ENCODE results near the gene GP1BB. TPM values are rescaled to one million over a fixed set of nuclear protein-coding genes. Genes with fewer than 3 reads are reported as not detected.

GP1BB gene
- total RNA-seq, 4 donors from 2014 or later = 3.3 to 5.9 (median 4.7) TPM

DNA sequence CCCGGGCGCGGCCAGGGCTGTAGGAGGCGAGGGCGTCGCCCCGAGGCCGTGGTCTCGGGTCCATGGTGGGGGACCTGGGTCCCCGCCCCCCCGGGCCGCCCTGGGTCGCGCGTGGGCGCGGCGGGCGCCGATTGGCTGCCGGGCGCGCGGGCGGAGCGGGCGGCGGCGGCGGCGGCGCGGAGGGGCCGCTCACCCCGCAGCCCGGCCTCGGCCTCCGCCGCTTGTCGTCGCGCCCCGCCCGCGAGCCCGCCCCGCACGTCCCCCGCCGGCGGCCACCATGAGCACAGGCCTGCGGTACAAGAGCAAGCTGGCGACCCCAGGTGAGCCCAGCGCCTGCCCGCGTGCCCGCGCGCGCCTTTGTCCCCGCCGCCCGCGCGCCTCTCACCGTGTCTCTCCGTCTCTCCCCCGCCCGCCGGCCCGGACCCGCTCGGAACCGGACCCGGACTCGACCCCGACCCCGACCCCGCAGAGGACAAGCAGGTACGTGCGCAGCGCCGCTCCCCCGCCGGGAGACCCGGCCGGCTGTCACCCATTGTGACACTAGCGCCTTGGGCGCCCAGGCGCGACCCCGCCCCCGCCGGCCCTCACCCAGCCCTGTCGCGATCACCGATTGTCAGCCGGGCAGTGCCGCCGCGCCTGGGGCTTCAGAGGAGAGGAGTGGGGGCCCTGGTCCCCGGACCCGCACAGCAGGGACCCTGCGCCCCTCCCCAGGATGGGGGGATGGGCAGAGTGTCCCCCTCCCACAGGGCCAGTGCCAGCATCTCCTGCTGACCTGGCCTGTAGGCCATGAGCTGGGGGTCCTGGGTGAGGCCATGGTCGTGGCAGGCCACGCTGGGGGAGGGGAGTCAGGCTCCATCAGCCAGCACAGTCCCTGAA lies 8.8 kb upstream of the GP1BB start, which contains the start of gene SEPTIN5:
Gene SEPTIN5, plus strand, starts transcription at position 192 of the 876 bp plus-strand sequence. Its CDS starts 86 bp downstream, at position 278.
- Histone ChIP-seq H3K36me3 (no peaks in the 10 kb centered on the region), H3K27ac (peak within 1 kb of the TSS in 2 of 4 donors; percentile 42 to 60), H3K4me3 (peak within 1 kb of the TSS; percentile 35 to 73 (median 38)), H3K27me3 (peaks cover 0 to 12% of the 10 kb centered on the region in 2 donors), H3K4me1 (peaks cover 0 to 41% (median 17%) of the 10 kb centered on the region in 4 donors), H3K9me3 (no peaks in the 10 kb centered on the region)
- WGBS, 2 donors = 1 to 3% methylated on average over 20 to 60 of the region's 106 CpGs
- DNase-seq (ENCODE audit: low spot score in 2 of 2) = no peak
- TF ChIP-seq EP300 (IDR thresholded peaks at IDR 0.05) (no peak), POLR2A (IDR thresholded peaks at IDR 0.05) (no peak)
- TF ChIP-seq, protein P1, sequence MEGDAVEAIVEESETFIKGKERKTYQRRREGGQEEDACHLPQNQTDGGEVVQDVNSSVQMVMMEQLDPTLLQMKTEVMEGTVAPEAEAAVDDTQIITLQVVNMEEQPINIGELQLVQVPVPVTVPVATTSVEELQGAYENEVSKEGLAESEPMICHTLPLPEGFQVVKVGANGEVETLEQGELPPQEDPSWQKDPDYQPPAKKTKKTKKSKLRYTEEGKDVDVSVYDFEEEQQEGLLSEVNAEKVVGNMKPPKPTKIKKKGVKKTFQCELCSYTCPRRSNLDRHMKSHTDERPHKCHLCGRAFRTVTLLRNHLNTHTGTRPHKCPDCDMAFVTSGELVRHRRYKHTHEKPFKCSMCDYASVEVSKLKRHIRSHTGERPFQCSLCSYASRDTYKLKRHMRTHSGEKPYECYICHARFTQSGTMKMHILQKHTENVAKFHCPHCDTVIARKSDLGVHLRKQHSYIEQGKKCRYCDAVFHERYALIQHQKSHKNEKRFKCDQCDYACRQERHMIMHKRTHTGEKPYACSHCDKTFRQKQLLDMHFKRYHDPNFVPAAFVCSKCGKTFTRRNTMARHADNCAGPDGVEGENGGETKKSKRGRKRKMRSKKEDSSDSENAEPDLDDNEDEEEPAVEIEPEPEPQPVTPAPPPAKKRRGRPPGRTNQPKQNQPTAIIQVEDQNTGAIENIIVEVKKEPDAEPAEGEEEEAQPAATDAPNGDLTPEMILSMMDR (IDR thresholded peaks at IDR 0.05) = no peak

DNA sequence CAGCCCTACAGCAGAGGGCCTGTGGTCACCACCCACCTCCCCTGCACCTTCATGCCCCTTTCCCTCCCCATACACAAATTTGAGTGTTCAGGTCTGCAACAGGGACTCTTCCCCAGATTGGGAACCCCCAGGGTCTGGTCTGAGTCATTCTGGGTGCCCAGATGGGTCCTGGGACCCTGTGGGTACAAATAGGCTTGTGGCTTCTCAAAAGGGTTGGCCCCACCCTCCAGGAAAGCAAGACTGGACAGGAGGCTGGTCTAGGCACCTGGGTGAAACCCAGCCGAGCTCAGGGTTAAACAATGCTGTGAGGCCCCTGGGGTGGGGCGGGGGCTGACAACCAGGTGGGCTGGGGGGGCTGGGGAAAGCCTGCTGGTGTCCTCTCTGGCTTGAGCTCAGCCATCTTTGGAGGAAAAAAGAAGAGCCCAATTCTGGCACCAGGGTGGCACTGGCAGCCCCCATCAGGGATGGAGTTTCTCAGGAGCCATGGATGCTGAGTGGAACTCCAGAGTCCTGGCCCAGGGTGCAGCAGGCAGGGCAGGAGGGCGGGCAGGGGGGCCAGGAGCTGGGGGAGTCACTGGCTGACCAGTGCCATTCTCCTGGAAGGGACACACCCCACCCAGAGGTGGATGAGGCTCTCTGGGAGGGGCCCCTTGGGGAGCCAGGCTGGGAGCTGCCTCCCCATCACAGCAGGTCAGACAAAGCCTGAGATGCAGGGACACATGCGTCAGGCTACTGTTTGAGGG lies 8.0 kb upstream of the GP1BB start:
- H3K27me3 ChIP-seq = peaks cover 0 to 12% of the 10 kb centered on the region in 2 donors
- WGBS, 2 donors = 80 to 90% methylated on average over 3 to 4 of the region's 4 CpGs
- H3K9me3 ChIP-seq = no peaks in the 10 kb centered on the region
- peak overlapping the region in 3 of 4 donors; percentile 37 to 73 (median 38) for H3K4me3 ChIP-seq
- H3K36me3 ChIP-seq = peaks cover 0 to 2% (median 0%) of the 10 kb centered on the region in 3 donors
- H3K27ac ChIP-seq = no peak overlapping the region
- TF ChIP-seq, protein P1 (IDR thresholded peaks at IDR 0.05) = no peak
- TF ChIP-seq POLR2A (IDR thresholded peaks at IDR 0.05) (no peak), EP300 (IDR thresholded peaks at IDR 0.05) (no peak)
- H3K4me1 ChIP-seq = peaks cover 0 to 41% (median 17%) of the 10 kb centered on the region in 4 donors
- no peak for DNase-seq (ENCODE audit: low spot score in 2 of 2)

DNA sequence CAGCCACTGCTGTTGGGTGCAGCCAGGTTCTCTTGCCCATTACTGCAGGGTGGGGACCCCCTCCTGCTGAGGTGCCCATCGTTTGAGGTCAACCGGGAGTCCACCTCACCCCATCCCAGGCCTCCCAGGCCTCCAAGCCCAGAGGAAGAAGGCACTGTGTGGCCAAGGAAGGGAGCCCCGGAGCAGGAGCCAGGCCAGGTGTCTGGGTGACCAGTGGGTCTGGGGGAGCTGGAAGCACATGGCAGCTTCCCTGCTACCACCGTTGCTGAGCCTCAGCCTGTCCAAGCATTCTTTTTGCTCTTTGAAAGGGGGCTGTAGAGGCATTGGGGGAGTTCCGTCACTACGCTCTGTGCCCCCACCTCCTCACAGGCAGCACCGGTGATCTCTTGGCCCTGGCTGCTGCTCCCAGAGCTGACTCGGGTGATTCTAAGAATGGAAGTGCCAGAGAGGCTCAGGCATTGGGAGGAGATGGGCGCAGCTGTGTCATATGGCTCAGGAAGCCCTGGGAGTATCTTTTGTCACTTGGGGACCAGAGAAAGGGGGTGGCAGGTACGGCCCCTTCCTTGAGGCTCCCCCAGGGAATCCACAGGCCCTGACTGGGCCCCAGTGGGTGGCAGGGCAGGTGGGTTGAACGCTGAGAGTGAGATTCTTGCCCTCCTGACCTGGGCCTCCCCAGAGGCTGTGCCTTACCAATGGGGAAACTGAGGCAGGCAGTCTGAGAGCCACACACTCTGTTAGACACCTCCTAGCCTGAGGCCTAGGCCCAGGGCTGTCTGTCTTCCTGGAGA lies 7.1 kb upstream of the GP1BB start:
- no peaks in the 10 kb centered on the region for H3K9me3 ChIP-seq
- TF ChIP-seq, protein P1 (IDR thresholded peaks at IDR 0.05) = no peak
- TF ChIP-seq POLR2A (IDR thresholded peaks at IDR 0.05) (no peak), EP300 (IDR thresholded peaks at IDR 0.05) (no peak)
- H3K4me3 ChIP-seq = no peak overlapping the region
- no peak for DNase-seq (ENCODE audit: low spot score in 2 of 2)
- no peak overlapping the region for H3K27ac ChIP-seq
- H3K4me1 ChIP-seq = peaks cover 0 to 41% (median 17%) of the 10 kb centered on the region in 4 donors
- H3K27me3 ChIP-seq = peaks cover 0 to 17% of the 10 kb centered on the region in 2 donors
- WGBS, 2 donors = 77 to 89% methylated on average over 7 to 9 of the region's 11 CpGs
- H3K36me3 ChIP-seq = peaks cover 0 to 10% (median 0%) of the 10 kb centered on the region in 3 donors

DNA sequence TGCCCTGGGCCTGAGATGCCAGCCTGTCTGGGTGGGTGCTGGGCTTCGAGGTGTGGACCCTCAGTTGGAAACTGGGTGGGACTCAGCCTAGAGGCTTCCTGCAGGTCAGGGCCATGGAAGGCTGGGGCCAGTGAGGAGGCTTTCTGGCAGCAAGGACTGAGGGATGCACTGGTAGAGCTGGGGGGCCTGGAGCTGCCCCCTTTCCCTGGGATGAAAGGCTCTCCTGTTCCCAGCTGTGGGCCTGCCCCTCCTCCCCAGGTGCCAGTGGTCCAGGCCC lies 6.6 kb upstream of the GP1BB start:
- peaks cover 0 to 15% (median 0%) of the 10 kb centered on the region in 3 donors for H3K36me3 ChIP-seq
- TF ChIP-seq, protein P1 (IDR thresholded peaks at IDR 0.05) = no peak
- TF ChIP-seq EP300 (IDR thresholded peaks at IDR 0.05) (no peak), POLR2A (IDR thresholded peaks at IDR 0.05) (no peak)
- no peak overlapping the region for H3K4me3 ChIP-seq
- peaks cover 0 to 41% (median 17%) of the 10 kb centered on the region in 4 donors for H3K4me1 ChIP-seq
- H3K27ac ChIP-seq = no peak overlapping the region
- DNase-seq (ENCODE audit: low spot score in 2 of 2) = no peak
- WGBS, 2 donors = 100% methylated on average over 1 of the region's 1 CpG
- H3K9me3 ChIP-seq = no peaks in the 10 kb centered on the region
- H3K27me3 ChIP-seq = peaks cover 0 to 23% of the 10 kb centered on the region in 2 donors

Measured in tibial nerve (tissue), 4 donors.